HUES64 (cell line): ENCODE data around the gene PLCXD1.
"Not testable (repeated sequence)": the region's sequence is repeated elsewhere in the genome, so short reads cannot be mapped to it uniquely, and the experiment has no call there.

ENCODE experiments used
- H3K27ac ChIP-seq: 2 replicates; pipeline ENCODE4 v1.7.0; 2013; ENCODE audit warnings: low read depth, low read length, inconsistent platforms
- H3K27me3 ChIP-seq: 2 replicates; pipeline ENCODE4 v1.6.1; 2013; ENCODE audit warnings: mild to moderate bottlenecking, low read length; ENCODE audit not compliant: insufficient read depth
- H3K36me3 ChIP-seq: 2 replicates; pipeline ENCODE4 v1.6.1; 2013; ENCODE audit warnings: mild to moderate bottlenecking, low read length; ENCODE audit not compliant: insufficient read depth
- H3K4me1 ChIP-seq: 2 replicates; pipeline ENCODE4 v1.6.1; 2013; ENCODE audit warnings: mild to moderate bottlenecking, low read length, moderate library complexity; ENCODE audit not compliant: insufficient read depth
- H3K4me3 ChIP-seq: 2 replicates; pipeline ENCODE4 v1.5.1; 2013; ENCODE audit warnings: mild to moderate bottlenecking, low read length, moderate library complexity
- H3K9ac ChIP-seq: 2 replicates; pipeline ENCODE4 v1.6.1; 2013; ENCODE audit warnings: mild to moderate bottlenecking, low read depth, low read length
- H3K9me3 ChIP-seq: 2 replicates; pipeline ENCODE4 v1.6.1; 2013; ENCODE audit warnings: low read depth, low read length; ENCODE audit not compliant: insufficient read depth
- WGBS: fragments of 150-250, 120-280 bp; methylation state at CpG from one replicate; pipeline ENCODE4 v1.1.7; 2013; ENCODE audit warnings: missing lambda C conversion rate; 5-methylcytosine and 5-hydroxymethylcytosine counted together

Gene PLCXD1

GRCh38 chrX:302975-303374 is 21.8 kb downstream of the PLCXD1 start:
- no peak overlapping the region for H3K9ac ChIP-seq
- peaks cover 82% of the 10 kb centered on the region for H3K36me3 ChIP-seq
- H3K4me3 ChIP-seq = no peak overlapping the region
- no peak overlapping the region for H3K27ac ChIP-seq
- no peaks in the 10 kb centered on the region for H3K27me3 ChIP-seq
- 97% methylated on average over 18 of the region's 19 CpGs for WGBS
- no peaks in the 10 kb centered on the region for H3K4me1 ChIP-seq
- no peaks in the 10 kb centered on the region for H3K9me3 ChIP-seq

- peaks cover 76% of the 10 kb centered on the region for H3K36me3 ChIP-seq
- not testable (repeated sequence) for H3K4me1 ChIP-seq, H3K9me3 ChIP-seq, H3K9ac ChIP-seq, H3K27ac ChIP-seq, H3K27me3 ChIP-seq, H3K4me3 ChIP-seq
- 97% methylated on average over 12 of the region's 12 CpGs for WGBS
Measured at GRCh38 chrX:305781-306613, 24.8 kb downstream of the PLCXD1 start.

- WGBS = 94% methylated on average over 3 of the region's 3 CpGs
- not testable (repeated sequence) for H3K9me3 ChIP-seq, H3K27me3 ChIP-seq, H3K27ac ChIP-seq, H3K4me3 ChIP-seq, H3K4me1 ChIP-seq, H3K9ac ChIP-seq
- peaks cover 77% of the 10 kb centered on the region for H3K36me3 ChIP-seq
Measured at GRCh38 chrX:306614-307251, 25.6 kb downstream of the PLCXD1 start.

GRCh38 chrX:307261-308111 is 26.3 kb downstream of the PLCXD1 start:
- Histone ChIP-seq H3K27ac (no peak overlapping the region), H3K4me3 (no peak overlapping the region), H3K36me3 (peaks cover 77% of the 10 kb centered on the region), H3K9ac (no peak overlapping the region), H3K9me3 (no peaks in the 10 kb centered on the region), H3K27me3 (no peaks in the 10 kb centered on the region), H3K4me1 (no peaks in the 10 kb centered on the region)
- 96% methylated on average over 58 of the region's 58 CpGs for WGBS

- Histone ChIP-seq H3K27me3 (no peaks in the 10 kb centered on the region), H3K36me3 (peaks cover 82% of the 10 kb centered on the region), H3K4me1 (no peaks in the 10 kb centered on the region), H3K9me3 (no peaks in the 10 kb centered on the region), H3K9ac (no peak overlapping the region), H3K27ac (no peak overlapping the region), H3K4me3 (no peak overlapping the region)
- WGBS = 95% methylated on average over 30 of the region's 30 CpGs
Measured at GRCh38 chrX:308821-309520, 27.8 kb downstream of the PLCXD1 start.

GRCh38 chrX:310621-311155 is 29.5 kb downstream of the PLCXD1 start:
- H3K36me3 ChIP-seq = peaks cover 83% of the 10 kb centered on the region

GRCh38 chrX:311156-312129 is 30.3 kb downstream of the PLCXD1 start:
- no peak overlapping the region for H3K4me3 ChIP-seq
- no peak overlapping the region for H3K27ac ChIP-seq
- H3K27me3 ChIP-seq = no peaks in the 10 kb centered on the region
- H3K9ac ChIP-seq = no peak overlapping the region
- H3K4me1 ChIP-seq = no peaks in the 10 kb centered on the region
- 95% methylated on average over 69 of the region's 69 CpGs for WGBS
- H3K9me3 ChIP-seq = no peaks in the 10 kb centered on the region
- H3K36me3 ChIP-seq = peaks cover 76% of the 10 kb centered on the region

More at GRCh38 chrX:310621-311155, 29.5 kb downstream of the PLCXD1 start:
- no peaks in the 10 kb centered on the region for H3K27me3 ChIP-seq
- H3K4me1 ChIP-seq = no peaks in the 10 kb centered on the region
- H3K27ac ChIP-seq = no peak overlapping the region
- 93% methylated on average over 25 of the region's 25 CpGs for WGBS
- H3K9ac ChIP-seq = no peak overlapping the region
- no peak overlapping the region for H3K4me3 ChIP-seq
- no peaks in the 10 kb centered on the region for H3K9me3 ChIP-seq

GRCh38 chrX:312621-313331 is 31.6 kb downstream of the PLCXD1 start:
- no peak overlapping the region for H3K4me3 ChIP-seq
- H3K4me1 ChIP-seq = no peaks in the 10 kb centered on the region
- no peak overlapping the region for H3K9ac ChIP-seq
- no peaks in the 10 kb centered on the region for H3K27me3 ChIP-seq
- 96% methylated on average over 54 of the region's 54 CpGs for WGBS
- no peak overlapping the region for H3K27ac ChIP-seq
- H3K9me3 ChIP-seq = no peaks in the 10 kb centered on the region
- H3K36me3 ChIP-seq = peaks cover 67% of the 10 kb centered on the region

GRCh38 chrX:313546-313945 is 32.4 kb downstream of the PLCXD1 start:
- Histone ChIP-seq H3K36me3 (peaks cover 60% of the 10 kb centered on the region), H3K9me3 (no peaks in the 10 kb centered on the region), H3K4me3 (no peak overlapping the region), H3K9ac (no peak overlapping the region), H3K27me3 (no peaks in the 10 kb centered on the region), H3K4me1 (no peaks in the 10 kb centered on the region), H3K27ac (no peak overlapping the region)
- 95% methylated on average over 8 of the region's 8 CpGs for WGBS
